HG02759 (cell line): Measurements from ENCODE around the gene PGLYRP1.

Experiments used
- ATAC-seq: cut with Tn5 transposase; IDR thresholded peaks from one replicate; pipeline ENCODE4 v1.9.1; 2021; ENCODE audit warnings: mild to moderate bottlenecking, moderate library complexity; ENCODE audit not compliant: unreplicated experiment

The PGLYRP1 gene

DNA sequence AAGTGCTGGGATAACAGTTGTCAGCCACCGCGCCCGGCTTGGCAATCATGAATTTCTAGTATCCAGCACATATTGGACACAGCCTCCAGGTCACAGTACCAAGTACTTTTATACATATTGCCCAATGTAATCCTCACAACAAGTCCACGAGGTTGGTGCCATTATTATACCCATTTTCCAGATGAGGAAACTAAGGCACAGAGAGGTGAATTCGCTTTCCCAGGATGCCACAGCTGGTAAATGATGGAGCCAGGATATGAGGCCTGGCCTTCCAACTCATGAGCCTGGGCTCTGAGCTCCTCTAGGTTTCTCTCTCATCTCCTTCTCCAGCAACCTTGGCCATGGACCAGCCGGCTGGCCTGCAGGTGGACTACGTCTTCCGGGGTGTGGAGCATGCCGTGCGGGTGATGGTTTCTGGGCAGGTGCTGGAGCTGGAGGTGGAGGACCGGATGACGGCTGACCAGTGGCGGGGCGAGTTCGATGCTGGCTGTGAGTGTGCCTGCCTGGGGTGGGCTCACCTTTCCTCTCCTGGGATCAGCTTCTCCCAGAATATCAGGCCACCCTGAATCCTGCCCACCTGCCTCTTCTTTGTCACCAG is 20.1 kb downstream of the PGLYRP1 start:
- ATAC-seq, result no peak

DNA sequence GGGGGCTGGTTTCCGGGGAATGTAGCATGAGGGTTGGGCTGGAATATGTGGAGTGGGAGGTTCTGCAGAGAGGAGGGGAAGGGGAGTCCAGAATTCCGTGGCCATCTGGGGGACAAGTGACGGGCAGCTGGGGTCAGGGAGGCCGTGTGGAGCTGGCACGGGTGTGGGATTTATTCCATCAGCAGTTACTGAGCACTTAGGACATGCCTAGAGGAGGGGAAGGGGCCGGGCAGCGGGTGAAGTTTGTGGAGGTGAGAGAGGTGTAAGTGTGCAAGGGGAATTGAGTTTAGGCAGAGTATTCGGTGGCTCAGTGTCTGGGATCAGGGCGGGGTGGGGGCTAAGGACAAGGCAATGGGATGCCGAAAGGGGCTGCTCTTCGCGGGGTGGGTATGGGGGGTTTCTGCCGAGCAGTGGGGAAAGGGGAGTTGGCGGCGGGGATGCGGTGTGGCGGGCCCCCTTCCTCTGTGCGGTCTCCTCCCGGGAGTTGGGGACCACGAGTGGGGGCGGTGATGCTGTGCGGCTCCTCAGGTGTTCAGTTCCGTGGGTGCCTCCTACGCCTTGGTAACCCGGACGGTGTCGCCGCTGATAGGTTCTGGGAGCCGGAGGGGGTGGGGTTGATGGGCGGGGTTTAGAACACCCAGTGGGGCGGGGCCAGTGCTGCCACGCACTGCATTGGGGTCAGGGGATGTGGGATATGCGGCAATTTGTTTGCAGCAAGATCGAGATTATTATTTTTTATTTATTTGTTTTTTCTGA is 22.2 kb downstream of the PGLYRP1 start:
- no peak for ATAC-seq

DNA sequence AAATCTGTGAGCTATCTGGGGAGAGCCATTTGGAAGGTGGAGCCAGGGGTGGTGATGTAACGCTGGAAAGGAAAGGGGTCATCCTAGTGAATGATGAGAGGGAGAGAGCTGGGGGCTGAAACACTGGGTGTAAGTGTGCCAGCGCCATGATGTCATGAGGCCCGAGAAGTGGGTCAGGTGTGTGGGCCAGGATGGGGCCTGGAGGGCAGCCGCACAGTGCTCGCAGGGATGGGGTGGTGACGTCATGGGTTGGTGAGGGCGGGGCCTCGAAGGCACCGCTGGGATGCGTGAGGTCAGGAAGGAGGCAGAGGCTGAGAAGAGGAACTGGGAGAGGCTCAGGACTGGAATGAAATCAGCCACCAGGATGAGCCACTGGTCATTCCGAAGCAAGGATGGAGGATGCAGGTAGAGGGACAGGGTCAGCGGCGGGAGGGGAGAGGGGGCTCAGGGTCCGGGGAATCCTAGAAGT is 23.2 kb downstream of the PGLYRP1 start:
- no peak for ATAC-seq

DNA sequence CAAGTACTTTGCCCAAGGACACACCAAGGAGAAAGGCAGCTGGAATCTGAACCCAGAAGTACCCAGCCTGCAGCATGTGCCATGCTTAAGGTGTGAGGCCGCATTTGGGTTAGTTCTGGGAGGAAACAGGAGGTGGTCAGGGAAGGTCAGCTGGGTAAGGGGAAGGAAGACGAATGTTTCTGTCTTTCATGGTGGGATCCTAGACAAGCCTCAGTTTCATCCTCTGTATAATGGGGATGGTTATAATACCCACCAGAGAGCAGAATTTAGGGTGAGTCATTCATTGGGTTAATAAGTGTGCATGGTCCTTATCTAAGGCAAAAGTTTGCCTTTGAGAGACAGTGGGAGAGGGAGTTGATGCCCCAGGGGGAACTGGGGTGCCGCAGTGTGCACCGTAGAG is 24.0 kb downstream of the PGLYRP1 start:
- no peak for ATAC-seq

DNA sequence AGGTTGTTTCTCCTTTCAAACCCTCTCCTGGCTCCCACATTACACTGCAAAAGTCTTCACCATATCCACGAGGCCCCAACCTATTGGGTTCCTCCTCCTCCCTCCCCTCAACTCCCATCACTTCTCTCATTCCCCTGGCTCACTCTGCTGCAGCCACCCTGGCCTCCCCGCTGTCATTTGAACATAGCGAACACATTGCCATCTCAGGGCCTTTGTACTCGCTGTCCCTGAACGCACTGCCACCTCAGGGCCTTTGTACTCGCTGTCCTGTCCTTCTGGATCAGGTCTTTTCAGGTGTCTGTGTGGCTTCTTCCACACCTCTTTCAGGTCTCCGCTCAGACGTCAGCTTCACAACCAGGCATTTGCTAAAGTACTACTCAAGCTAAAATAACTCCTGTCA is 25.9 kb downstream of the PGLYRP1 start:
- ATAC-seq, result no peak

DNA sequence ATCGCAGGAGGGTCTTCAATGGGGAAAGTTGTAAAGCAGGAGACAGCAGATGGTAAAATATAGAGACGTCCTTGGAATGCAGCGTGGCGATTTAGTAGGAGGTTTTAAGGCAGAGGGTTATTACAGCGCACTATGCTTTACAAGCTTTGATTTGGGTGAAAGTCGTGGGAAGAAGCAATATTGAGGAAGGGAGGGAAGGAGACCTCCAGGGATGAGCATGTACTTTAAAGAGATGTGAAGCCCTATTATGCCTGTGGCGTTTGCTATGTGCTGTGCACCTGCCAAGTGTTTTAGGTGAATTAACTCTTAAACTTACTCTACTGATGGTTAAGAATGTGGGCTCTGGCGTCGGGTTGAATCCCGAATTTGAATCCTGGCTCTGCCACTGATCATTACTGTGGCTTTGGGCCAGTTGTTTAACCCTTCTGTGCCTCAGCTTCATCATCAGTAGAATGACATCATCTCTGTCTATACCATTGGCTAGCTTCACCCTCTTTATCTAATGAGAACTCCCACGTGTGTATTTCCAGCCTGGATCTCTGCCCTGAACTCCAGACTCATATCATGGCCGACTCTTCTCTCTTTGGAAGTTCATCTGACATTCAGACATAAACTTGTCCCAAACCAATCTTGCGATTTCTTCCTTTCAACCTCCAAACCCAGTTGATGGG is 27.0 kb downstream of the PGLYRP1 start:
- ATAC-seq, result no peak

DNA sequence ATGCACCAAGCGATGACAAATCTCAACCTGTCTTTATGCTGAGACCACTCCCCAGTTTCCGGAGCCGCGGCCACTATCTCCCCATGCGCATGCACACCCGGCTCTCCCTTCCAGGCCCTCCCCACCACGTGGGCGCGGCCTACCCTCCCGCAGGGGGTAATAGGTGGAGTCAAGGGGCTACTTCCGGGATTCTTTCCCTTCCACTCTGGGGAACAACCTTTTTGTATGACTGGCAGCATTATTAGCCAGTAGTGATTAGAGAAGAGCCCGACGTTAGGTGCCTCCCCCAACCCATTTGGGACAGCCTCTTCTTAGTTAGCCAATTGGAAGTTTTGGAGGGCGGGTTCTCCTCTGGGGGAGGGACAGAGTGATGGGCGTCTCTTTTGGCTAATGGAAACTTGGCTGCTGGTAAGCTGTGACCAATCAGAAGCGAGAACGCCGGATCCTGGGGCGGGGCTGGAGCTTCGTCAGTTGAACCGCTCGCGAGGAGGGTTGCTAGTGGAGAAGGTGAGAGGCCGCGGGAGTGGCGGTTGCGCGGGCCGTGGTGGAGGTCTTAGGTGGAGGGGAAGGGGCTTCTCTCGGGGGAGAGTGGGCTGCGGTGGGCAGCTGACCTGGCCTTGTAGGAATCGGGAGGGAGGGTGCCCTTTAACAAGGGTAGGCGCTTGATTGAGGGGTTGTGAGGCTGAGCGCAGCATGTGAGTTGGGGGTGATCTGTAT is 27.7 kb downstream of the PGLYRP1 start, which contains the start of gene CCDC61:
CCDC61 (plus strand) TSS at position 470 of the 717 bp plus-strand sequence. CDS start 7,552 bp downstream, outside the sequence.
- ATAC-seq, result peak; percentile 95

DNA sequence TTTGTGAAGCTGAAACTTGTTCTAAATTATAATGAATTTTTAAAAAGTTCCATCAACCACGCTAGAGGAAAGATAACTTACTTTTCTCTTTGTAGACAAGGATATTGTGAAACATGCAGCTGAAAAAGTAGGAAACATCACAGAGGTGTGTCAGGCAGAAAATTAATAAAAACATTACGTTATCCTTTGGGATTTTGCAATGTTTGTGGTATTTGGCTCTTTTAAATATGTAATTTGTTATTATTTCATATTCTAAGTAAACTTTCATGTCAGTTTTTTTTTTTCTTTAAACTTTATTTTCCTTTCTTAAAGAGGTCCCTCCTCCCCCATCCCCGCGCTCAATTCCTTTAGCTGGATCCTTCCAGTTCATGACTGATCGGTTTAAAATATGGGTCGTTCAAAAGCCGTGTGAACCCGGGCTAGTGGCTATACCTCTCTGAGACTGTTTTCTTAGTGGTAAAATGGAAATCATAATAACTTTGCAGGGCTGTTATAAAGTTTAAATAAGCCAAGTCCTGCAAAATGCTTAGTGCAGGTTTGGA is 28.3 kb downstream of the PGLYRP1 start:
- ATAC-seq, result peak; percentile 10

DNA sequence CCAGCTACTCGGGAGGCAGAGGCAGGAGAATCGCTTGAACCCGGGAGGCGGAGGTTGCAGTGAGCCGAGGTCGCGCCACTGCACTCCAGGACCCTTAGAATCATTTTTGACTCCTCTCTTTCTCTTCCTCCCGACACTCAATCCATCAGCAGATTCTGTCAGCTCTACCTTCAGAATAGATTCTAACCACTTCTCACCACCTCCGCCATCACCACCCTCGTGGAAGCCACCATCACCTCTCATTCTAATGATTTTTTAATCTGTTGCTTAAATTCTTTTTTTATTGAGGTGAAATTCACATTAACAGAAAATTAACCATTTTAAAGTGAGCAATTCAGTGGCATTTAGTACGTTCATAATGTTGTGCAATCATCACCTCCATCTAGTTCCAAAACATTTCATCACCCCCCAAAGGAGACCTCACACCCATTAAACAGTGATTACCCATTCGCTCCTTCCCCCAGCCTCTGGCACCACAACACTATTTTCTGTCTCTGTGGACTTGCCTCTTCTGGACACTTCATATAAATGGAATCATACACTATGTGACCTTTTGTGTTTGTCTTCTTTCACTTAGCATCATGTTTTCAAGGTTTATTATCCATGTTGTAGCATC is 32.6 kb downstream of the PGLYRP1 start:
- no peak for ATAC-seq

DNA sequence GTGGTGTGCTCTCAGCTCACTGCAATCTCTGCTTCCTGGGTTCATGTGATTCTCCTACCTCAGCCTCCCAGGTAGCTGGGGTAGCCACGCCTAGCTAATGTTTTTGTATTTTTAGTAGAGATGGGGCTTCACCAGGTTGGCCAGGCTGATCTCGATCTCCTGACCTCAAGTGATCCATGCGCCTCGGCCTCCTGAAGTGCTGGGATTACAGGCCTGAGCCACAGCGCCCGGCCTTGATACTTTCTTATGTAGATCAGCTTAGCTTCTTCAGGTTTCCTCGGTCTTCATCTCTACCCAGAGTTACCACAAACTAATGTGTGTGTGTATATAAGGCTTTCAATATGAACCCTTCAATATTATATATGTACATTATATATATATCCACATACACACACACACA is 37.5 kb downstream of the PGLYRP1 start:
- ATAC-seq, result no peak

DNA sequence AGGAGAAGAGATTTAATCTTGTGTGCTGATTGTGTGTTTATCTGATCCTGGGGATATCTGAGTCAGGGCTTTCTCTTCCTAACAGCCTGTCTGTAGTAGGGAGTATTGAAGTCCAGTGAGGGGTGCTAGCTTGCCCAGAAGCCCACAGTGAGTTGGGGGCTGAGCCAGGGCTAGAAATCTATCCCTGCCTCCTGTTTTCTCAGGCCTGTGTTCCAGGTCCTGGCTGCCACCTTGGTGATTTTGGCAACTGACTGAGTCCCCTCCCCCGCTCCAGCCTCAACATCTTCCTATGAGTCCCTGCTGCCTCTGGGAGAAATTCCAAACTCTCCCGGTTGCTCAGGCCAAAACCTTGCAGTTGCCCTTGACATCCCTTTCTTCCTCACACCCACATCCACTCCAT is 41.5 kb downstream of the PGLYRP1 start:
- no peak for ATAC-seq

DNA sequence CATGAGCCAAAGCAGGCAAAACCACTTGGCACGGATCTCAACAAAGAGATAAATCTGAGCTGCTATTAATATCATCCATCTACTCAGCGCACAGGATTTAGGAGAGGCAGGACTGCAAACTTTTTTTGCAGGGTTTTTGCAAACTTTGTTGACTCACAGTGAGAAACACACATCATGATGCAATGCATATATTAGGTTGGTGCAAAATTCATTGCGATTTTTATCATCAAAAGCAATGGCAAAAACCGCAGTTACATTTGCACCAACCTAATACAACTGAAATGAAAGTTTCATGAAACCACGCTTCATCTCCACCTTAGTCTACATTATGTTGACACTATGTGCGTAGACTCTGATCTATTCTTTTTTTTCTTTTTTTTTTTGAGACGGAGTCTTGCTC is 44.7 kb downstream of the PGLYRP1 start:
- no peak for ATAC-seq

DNA sequence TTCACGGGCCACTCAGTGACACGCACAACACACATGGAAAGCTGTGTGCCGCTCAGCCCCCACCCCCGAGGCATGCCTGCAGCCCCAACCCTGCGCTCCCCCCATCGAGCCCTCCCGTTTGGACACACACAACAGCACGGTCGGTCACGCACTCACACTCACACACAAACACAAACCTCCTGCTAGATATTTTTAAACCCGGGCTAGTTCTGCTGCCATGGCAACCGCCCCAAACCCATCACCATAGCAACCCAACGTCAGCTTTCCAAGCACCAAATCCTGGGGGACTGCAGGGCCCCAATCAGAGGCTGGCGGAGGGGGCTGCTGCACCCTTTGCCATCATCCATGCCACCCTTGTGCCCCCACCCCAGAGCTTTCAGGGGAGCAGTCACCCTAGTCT is 46.7 kb downstream of the PGLYRP1 start:
- no peak for ATAC-seq

DNA sequence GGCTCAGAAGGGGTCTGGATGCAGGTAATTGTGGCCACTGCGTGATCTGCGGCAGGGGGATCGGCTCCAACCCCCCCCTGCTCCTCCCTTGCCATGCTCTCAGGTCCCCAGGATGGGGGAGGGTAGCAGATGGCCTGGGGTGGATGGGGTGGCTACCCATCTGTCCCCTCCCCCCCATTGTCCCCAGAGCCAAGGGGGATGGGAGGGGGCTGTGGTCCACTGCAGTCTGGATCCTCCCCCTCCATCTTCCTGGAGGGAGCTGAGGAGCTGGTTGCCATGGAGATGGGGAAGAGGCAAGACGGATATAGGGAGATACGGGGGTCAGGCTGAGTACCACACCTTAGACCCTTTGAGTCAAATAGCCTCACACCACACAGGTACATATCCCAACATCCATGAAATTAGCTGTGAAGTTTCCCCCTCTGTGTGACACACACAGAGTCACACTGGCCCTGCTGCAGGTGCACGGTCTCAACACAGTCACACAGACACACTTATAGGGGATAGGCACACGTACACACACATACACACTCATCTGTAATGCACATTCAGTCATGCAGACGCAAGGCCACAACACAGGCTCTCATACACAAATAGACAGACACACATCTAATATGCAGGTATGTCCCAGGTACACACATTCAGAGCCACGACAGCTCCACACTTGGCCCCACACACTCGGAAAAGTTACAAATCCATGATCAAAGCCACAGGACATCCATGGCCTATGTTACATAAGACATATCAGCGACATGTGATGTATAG is 47.4 kb downstream of the PGLYRP1 start:
- no peak for ATAC-seq

DNA sequence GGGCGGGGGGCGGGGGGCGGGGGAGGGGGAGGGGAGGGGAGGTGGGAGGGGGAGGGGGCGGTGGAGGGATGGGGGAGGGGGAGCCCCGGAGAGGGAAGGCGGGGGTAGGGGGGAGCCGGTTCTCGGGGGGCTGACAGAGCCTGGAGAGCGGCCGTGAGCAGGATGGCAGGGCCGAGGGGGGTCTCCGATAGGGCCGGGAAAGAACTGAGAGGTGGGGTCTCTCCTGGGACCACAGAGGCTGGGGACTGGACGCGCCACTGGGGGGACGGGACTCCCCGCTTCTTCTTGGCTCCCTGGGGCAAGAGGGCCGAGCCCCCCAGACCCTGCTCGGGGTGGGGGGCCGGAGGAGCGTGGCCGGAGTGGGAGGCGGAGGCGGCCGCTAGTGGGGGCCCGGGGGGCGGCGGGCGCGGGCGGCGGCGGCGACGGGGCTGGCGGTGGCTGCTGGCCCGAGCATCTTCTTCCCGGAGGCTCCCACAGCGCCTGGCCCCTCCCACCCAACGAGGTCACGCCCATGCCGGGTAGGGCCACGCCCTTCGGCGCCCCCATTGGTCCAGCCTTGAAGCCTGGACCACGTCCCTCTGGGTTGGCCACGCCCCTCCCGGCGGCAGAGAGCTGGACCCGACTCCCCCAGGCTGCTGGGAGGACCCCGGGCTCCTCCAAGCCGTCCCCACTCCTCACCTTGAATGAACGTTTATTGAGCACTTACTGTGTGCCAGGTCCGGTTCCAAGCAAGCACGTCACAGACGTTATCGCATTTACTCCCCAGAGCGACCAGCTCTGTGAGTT is 49.1 kb downstream of the PGLYRP1 start, which contains the start of gene NOVA2:
NOVA2 (minus strand) TSS at position 313 of the 786 bp plus-strand sequence. CDS start 514 bp downstream, outside the sequence.
- no peak for ATAC-seq

DNA sequence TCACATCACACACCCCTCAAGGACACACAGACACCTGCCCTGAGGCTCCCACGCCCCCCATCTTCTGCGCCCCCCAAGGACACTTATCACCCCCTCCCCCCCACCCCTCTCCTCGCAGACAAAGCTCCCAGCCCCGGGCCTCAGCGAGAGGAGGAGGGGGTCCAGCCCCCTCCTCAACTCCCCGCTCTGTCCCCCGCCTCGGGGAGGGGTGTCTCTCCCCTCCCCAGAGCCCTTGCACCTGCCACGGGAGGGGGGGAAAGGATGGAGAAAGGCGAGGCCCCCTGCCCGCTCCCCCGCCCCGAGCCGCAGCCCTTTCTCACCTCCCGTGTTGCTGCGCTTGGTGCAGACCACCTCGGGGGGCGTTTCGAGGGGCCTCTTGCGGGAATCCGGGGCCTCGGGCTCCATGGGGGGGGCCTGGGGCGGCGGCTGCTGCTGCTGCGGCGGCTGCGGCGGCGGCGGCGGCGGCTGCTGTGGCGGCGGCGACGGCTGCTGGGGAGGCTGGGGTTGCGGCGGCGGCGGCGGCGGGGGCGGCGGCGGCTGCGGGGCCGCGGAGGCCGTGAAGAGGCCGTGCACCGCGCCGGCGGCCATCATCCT is 49.8 kb downstream of the PGLYRP1 start:
- no peak for ATAC-seq

DNA sequence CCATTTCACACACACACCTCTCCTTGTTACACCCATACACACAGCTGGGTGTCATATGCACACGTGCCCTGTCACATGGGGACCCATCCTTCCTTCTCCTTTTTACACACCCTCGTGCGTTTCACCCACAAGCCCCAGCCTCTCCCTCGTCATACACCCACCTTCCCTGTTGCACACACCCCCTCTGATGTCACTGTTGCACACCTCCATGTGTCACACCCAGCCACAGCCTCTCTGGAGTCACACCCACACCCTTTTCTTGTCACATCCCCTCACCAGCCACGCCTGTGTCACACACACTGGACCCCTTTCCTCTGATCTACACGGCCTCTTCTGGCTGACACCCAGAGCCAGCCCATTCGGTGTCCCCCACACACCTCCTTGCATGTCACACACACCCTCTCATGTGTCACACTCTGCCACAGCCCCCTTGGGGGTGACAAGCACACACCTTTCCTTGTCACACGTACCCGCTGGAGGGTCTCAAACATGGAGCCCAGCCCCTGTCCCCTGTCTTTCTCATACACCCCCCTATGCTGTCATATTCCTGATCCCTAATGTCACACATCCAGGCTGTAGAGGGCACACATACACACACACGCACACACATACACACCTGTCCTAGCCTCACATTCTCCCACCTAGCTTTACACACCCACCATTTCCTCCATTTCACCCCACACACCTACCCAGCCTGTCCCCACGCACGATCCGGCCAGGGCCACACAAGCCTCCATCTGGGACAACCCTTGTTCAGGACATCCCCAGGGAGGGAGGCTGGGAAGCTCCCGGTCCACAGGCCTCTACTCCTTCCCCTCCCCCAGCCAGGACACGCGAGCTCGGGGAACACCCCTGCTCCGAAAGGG is 50.5 kb downstream of the PGLYRP1 start:
- no peak for ATAC-seq
